MCF 10A (cell line): ENCODE data around the gene KDM4B. TPM values are rescaled to one million over a fixed set of nuclear protein-coding genes. Genes with fewer than 3 reads are reported as not detected.

ENCODE experiments used
- BruUV-seq: library from RNA; stranded (reverse); fragments of 400-500 nt; replicated peaks from 2 replicates; lab custom pipeline; 2021; lab: Mats Ljungman, UMichigan
- CTCF ChIA-PET: fragments of 300-600 bp; sonication (Branson Sonifier 250); formaldehyde crosslinking; extraction: SDS; loops from one replicate; lab custom pipeline; 2021; ENCODE audit warnings: antibody characterized with exemption, inconsistent platforms; lab: Yijun Ruan, JAX
- POLR2A ChIA-PET: fragments of 300-600, 350-650 bp; sonication (Branson Sonifier 250); formaldehyde crosslinking; extraction: SDS; loops from one replicate; lab custom pipeline; 2020; ENCODE audit warnings: antibody characterized with exemption, inconsistent platforms; lab: Yijun Ruan, JAX
- DNase-seq: peaks from one replicate; pipeline ENCODE4 v3.0.0-alpha.2; 2018; ENCODE audit not compliant: unreplicated experiment
- H3K27ac Mint-ChIP-seq: one replicate; pipeline ENCODE4 v1.8.0; 2022; ENCODE audit warnings: mild to moderate bottlenecking, low read depth, mixed read lengths; ENCODE audit not compliant: unreplicated experiment
- H3K27me3 Mint-ChIP-seq: one replicate; pipeline ENCODE4 v1.8.0; 2022; ENCODE audit warnings: mixed read lengths; ENCODE audit not compliant: insufficient read depth, unreplicated experiment
- H3K36me3 Mint-ChIP-seq: one replicate; pipeline ENCODE4 v1.8.0; 2022; ENCODE audit warnings: mild to moderate bottlenecking, moderate library complexity, mixed read lengths; ENCODE audit not compliant: insufficient read depth, unreplicated experiment
- H3K4me1 Mint-ChIP-seq: one replicate; pipeline ENCODE4 v1.8.0; 2022; ENCODE audit warnings: mixed read lengths; ENCODE audit not compliant: insufficient read depth, unreplicated experiment
- H3K4me3 Mint-ChIP-seq: one replicate; pipeline ENCODE4 v1.8.0; 2022; ENCODE audit warnings: mild to moderate bottlenecking, moderate library complexity, mixed read lengths; ENCODE audit not compliant: unreplicated experiment
- H3K9me3 Mint-ChIP-seq: one replicate; pipeline ENCODE4 v1.8.0; 2022; ENCODE audit warnings: mixed read lengths; ENCODE audit not compliant: unreplicated experiment
- intact Hi-C: fragments of 100-400 bp; cut with micrococcal nuclease; formaldehyde crosslinking; loops from 2 replicates; pipeline ENCODE4 v1.14.1; 2022
- total RNA-seq: library from RNA; stranded (reverse); gene quantifications from 2 replicates; pipeline ENCODE4 v1.2.3, GENCODE V29; 2022
- TF ChIP-seq, protein P1 (sequence below): fragments of 200-600 bp; IDR thresholded peaks from one replicate; pipeline ENCODE4 v1.8.0; 2022; ENCODE audit warnings: antibody characterized with exemption, mild to moderate bottlenecking; ENCODE audit not compliant: unreplicated experiment

KDM4B gene
- total RNA-seq, 1 experiment from 2014 or later = 34.4 TPM

DNA sequence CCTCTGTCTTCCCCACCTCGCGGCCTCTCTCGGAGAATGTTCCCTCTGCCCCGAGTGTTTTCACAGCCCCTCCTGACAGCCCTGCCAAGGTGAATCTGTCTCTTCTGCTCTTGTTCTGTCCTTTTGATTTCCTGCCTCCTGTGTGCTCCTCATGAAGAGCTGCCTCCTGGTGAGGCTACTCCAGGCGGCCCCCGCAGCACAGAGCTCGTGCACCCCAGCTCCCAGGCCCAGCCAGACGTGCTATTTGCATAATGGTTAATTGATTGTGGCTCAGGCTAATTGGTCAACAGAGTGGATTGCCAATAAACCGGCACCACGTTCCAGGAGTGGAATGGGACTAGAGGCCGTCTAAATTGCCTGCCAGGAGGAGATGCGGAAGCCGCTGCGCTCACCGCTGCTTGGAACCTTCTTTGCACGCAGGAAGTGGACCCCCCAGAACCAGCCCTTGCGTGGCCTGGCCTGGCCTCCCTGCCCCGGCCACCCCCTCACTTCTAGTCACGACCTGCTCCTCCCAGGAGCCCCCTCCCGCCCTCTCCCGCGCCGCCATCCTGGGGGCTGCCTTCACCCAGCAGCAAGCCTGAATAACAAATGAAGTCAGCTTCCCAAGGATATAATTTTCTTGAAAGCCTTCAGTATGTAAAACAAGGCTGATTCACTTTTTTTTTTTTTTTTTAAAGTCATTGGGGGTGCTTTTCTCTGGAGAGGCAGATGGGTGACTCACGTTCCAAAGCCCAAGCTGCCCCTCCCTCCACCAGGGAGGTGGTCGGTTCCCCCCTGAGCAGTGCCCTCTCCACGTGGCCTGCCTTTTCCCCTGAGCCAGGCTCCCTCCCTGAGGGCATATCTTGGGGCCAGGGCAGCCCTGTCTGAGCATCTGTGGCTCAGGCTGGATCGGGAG is 144.0 kb downstream of the KDM4B start:
- BruUV-seq = no TSS peak
- DNase-seq = no peak
- H3K4me3 Mint-ChIP-seq = no peak overlapping the region
- no peaks in the 10 kb centered on the region for H3K9me3 Mint-ChIP-seq
- peaks cover 22% of the 10 kb centered on the region for H3K36me3 Mint-ChIP-seq
- no peak overlapping the region for H3K27ac Mint-ChIP-seq
- TF ChIP-seq, protein P1, sequence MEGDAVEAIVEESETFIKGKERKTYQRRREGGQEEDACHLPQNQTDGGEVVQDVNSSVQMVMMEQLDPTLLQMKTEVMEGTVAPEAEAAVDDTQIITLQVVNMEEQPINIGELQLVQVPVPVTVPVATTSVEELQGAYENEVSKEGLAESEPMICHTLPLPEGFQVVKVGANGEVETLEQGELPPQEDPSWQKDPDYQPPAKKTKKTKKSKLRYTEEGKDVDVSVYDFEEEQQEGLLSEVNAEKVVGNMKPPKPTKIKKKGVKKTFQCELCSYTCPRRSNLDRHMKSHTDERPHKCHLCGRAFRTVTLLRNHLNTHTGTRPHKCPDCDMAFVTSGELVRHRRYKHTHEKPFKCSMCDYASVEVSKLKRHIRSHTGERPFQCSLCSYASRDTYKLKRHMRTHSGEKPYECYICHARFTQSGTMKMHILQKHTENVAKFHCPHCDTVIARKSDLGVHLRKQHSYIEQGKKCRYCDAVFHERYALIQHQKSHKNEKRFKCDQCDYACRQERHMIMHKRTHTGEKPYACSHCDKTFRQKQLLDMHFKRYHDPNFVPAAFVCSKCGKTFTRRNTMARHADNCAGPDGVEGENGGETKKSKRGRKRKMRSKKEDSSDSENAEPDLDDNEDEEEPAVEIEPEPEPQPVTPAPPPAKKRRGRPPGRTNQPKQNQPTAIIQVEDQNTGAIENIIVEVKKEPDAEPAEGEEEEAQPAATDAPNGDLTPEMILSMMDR = no peak
- H3K27me3 Mint-ChIP-seq = no peaks in the 10 kb centered on the region
- no peaks in the 10 kb centered on the region for H3K4me1 Mint-ChIP-seq
- ChIA-PET POLR2A (interaction anchor here (0.5 kb wide), 1 partner anchor 208 kb away, joined by 3 read pairs; no protein-coding TSS in a partner anchor), CTCF (interaction anchor here (0.5 kb wide), 1 partner anchor 264 kb away, joined by 3 read pairs; no protein-coding TSS in a partner anchor)
- intact Hi-C loops = no loop called here

DNA sequence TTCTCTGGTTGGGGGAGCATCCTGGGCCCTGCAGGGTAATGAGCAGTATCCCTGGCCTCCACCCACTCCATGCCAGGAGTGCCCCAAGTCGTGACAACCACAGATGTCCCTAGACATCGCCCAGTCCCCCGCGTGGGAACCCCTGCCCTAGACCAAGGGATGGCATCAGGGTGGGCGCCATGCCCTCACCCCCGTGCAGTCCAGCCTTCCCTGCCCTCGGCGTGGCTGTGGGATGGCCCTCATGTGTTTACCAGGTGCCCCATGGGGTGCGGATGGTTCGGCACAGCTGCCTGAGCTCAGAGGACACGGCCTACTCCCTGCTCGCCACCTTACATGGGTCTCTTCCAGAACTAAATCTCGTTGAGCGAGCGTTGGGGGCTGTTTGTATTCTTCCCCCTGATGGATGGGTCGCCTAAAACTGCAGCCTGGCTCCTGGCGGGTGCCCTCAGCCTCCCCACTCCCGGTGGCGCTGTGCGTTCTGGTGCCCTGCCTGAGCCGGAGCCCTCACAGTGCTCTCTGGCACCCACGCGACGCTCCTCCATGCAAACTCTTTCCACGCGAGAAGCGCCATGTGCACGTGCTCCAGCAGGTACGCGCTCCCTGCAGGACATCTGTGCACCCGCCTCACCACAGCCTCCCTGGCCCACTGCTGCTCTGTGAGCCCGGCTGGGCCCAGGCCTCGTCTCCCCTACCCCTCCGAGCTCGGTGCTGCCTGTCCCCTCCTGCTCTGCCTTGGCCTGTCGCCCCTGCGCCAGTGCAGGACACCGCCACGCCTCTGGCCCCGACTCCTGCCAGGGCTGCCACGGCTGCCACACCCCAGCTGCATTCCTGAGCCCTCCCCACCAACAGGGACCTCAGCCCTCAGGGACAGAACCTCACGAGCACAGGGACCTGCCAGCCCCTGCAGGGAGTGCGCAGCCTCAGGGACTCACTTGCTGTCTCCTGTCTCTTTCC is 145.0 kb downstream of the KDM4B start:
- intact Hi-C loops = no loop called here
- H3K27me3 Mint-ChIP-seq = no peaks in the 10 kb centered on the region
- no peak overlapping the region for H3K4me3 Mint-ChIP-seq
- no TSS peak for BruUV-seq
- POLR2A ChIA-PET = no interaction called here
- no peak for DNase-seq
- H3K4me1 Mint-ChIP-seq = no peaks in the 10 kb centered on the region
- peaks cover 17% of the 10 kb centered on the region for H3K36me3 Mint-ChIP-seq
- no peak overlapping the region for H3K27ac Mint-ChIP-seq
- no peaks in the 10 kb centered on the region for H3K9me3 Mint-ChIP-seq
- TF ChIP-seq, protein P1 = no peak
- CTCF ChIA-PET = interaction anchor here (0.5 kb wide), 1 partner anchor 263 kb away, joined by 3 read pairs; no protein-coding TSS in a partner anchor

DNA sequence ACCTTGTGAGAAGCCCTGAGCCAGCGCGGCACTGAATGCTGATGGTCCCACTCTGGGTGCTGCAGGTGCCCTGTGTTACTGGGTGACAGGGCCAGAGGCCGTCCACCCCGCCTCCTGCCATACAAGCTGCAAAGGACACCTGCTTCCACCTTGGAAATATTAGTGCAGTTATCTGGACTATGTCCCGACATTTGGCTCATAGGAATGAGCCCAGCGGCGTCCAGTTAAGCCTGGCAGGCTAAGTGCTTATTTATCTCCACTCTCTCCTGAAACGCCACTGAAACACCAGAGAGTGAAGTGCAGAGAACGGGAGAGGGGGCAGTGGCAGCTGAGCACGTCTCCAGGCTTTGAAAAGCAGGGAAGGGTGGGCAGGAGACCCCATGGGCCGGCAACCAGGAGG is 145.8 kb downstream of the KDM4B start:
- H3K36me3 Mint-ChIP-seq = peaks cover 20% of the 10 kb centered on the region
- H3K9me3 Mint-ChIP-seq = no peaks in the 10 kb centered on the region
- CTCF ChIA-PET = interaction anchor here (0.6 kb wide), 1 partner anchor 305 kb away, joined by 3 read pairs; no protein-coding TSS in a partner anchor
- no peak overlapping the region for H3K27ac Mint-ChIP-seq
- TF ChIP-seq, protein P1 = no peak
- intact Hi-C loops = no loop called here
- POLR2A ChIA-PET = no interaction called here
- no peaks in the 10 kb centered on the region for H3K27me3 Mint-ChIP-seq
- H3K4me1 Mint-ChIP-seq = no peaks in the 10 kb centered on the region
- no peak overlapping the region for H3K4me3 Mint-ChIP-seq
- no TSS peak for BruUV-seq
- no peak for DNase-seq
